COLO668 (cell line): ENCODE measurements around the gene UCP3.

Source experiments
- DNase-seq: peaks from one replicate; lab custom pipeline; 2025; ENCODE audit not compliant: unreplicated experiment; lab: John Stamatoyannopoulos, UW

Gene UCP3

GRCh38 chr11:74018331-74019005, 9.6 kb upstream of the UCP3 start:
- DNase-seq: no peak

GRCh38 chr11:74017631-74018030, 8.7 kb upstream of the UCP3 start:
- no peak for DNase-seq

- DNase-seq: no peak
Observed at GRCh38 chr11:74015919-74016684, 7.2 kb upstream of the UCP3 start.

- DNase-seq: no peak
Observed at GRCh38 chr11:74014880-74015279, 6.0 kb upstream of the UCP3 start.

GRCh38 chr11:74013141-74013540, 4.3 kb upstream of the UCP3 start:
- DNase-seq: no peak

- no peak for DNase-seq
Observed at GRCh38 chr11:74012074-74012809, 3.4 kb upstream of the UCP3 start.

- no peak for DNase-seq
Observed at GRCh38 chr11:74011360-74012073, 2.6 kb upstream of the UCP3 start.

- no peak for DNase-seq
Observed at GRCh38 chr11:74010306-74011300, 1.7 kb upstream of the UCP3 start.

GRCh38 chr11:74009675-74010305, 905 bp upstream of the UCP3 start:
- no peak for DNase-seq

GRCh38 chr11:74009230-74009547, 304 bp upstream of the UCP3 start:
- no peak for DNase-seq

GRCh38 chr11:74007691-74008372, 1.1 kb downstream of the UCP3 start:
- DNase-seq: no peak

- DNase-seq: no peak
Observed at GRCh38 chr11:74006743-74007304, 2.1 kb downstream of the UCP3 start.

GRCh38 chr11:74005721-74006517, 3.0 kb downstream of the UCP3 start:
- no peak for DNase-seq

- DNase-seq: no peak
Observed at GRCh38 chr11:74004759-74005615, 3.9 kb downstream of the UCP3 start.

- no peak for DNase-seq
Observed at GRCh38 chr11:74004046-74004695, 4.7 kb downstream of the UCP3 start.

- DNase-seq: no peak
Observed at GRCh38 chr11:74002832-74003231, 6.1 kb downstream of the UCP3 start.

- DNase-seq: no peak
Observed at GRCh38 chr11:74001822-74002286, 7.0 kb downstream of the UCP3 start.
